Sigmoid colon (tissue), 4 donors: ENCODE measurements around the gene LGMN.

ENCODE experiments used
- CTCF ChIP-seq, 4 experiments: fragments of 450-650 bp in 3 of 4; fragments of 200-600 bp in 1 of 4; IDR thresholded peaks; one replicate each; pipeline ENCODE4 v1.5.1; 2016 to 2019; ENCODE audit warnings: antibody characterized with exemption in 4 of 4, mild to moderate bottlenecking in 3 of 4, moderate library complexity in 2 of 4
- EP300 ChIP-seq, 4 donors: sonication (generic); formaldehyde crosslinking; IDR thresholded peaks; one replicate each; pipeline ENCODE4 v1.6.1; 2017; ENCODE audit warnings: antibody characterized with exemption in 4 of 4
- POLR2A ChIP-seq, 2 donors: fragments of 450-650 bp; IDR thresholded peaks; one replicate each; pipeline ENCODE4 v1.6.1; 2016; ENCODE audit warnings: antibody characterized with exemption in 2 of 2, mild to moderate bottlenecking in 2 of 2, moderate library complexity in 2 of 2
- POLR2AphosphoS5 ChIP-seq, 4 donors: sonication (generic); formaldehyde crosslinking; IDR thresholded peaks; one replicate each; pipeline ENCODE4 v1.6.1; 2017; ENCODE audit warnings: antibody characterized with exemption in 4 of 4

GRCh38 chr14:92786427-92786756 lies 38.0 kb upstream of the LGMN start:
- TF ChIP-seq CTCF (IDR thresholded peaks at IDR 0.05) = no peak
- no peak for TF ChIP-seq EP300 (IDR thresholded peaks at IDR 0.05)
- TF ChIP-seq POLR2AphosphoS5 (IDR thresholded peaks at IDR 0.05) = no peak
- no peak for TF ChIP-seq POLR2A (IDR thresholded peaks at IDR 0.05)
